Astrocyte (in vitro differentiated cells and primary cell): ENCODE measurements around the gene PIK3C2G.

Experiments used
- CTCF ChIP-seq: IDR thresholded peaks from 2 replicates; pipeline ENCODE4 v1.5.1; 2011; ENCODE audit warnings: low read depth, mild to moderate bottlenecking, inconsistent platforms, low read length, moderate library complexity; ENCODE audit not compliant: insufficient read depth
- EZH2 ChIP-seq: IDR thresholded peaks from 2 replicates; pipeline ENCODE4 v1.6.1; 2012; ENCODE audit warnings: mild to moderate bottlenecking, low read length, inconsistent platforms; ENCODE audit not compliant: insufficient read depth

- TF ChIP-seq CTCF (no peak), EZH2 (no peak)
Measured at GRCh38 chr12:18375583-18375982, 114.3 kb downstream of the PIK3C2G start.
